HepG2 (cell line): ENCODE results near the gene RABIF. TPM values are rescaled to one million over a fixed set of nuclear protein-coding genes. Genes with fewer than 3 reads are reported as not detected.

ENCODE experiments used
- CBX2 ChIP-seq, 2 experiments: fragments of 200-600 bp in 1 of 2; sonication (generic); formaldehyde crosslinking in 1 of 2; IDR thresholded peaks; 2 replicates each; pipeline versions ENCODE4 v1.7.0 to v1.8.1; 2018 to 2022; ENCODE audit warnings: low read depth in 2 of 2, low read length in 1 of 2, mild to moderate bottlenecking in 1 of 2, missing genetic modification reagents in 1 of 2
- ELF4 ChIP-seq: sonication (generic); formaldehyde crosslinking; IDR thresholded peaks from 2 replicates; pipeline ENCODE4 v1.5.0; 2020; ENCODE audit warnings: missing genetic modification reagents, mild to moderate bottlenecking, moderate library complexity, borderline replicate concordance
- ONECUT2 ChIP-seq: sonication (generic); formaldehyde crosslinking; IDR thresholded peaks from 2 replicates; pipeline ENCODE4 v1.4.0; 2020; ENCODE audit warnings: missing genetic modification reagents
- SRF ChIP-seq: IDR thresholded peaks from 2 replicates; pipeline ENCODE4 v1.6.1; 2011; ENCODE audit warnings: mild to moderate bottlenecking, low read depth, low read length, moderate library complexity
- STAG1 ChIP-seq: sonication (generic); formaldehyde crosslinking; IDR thresholded peaks from 2 replicates; pipeline ENCODE4 v1.4.0; 2020; ENCODE audit warnings: missing genetic modification reagents
- ZKSCAN5 ChIP-seq: sonication (generic); formaldehyde crosslinking; IDR thresholded peaks from 2 replicates; pipeline ENCODE4 v1.5.1; 2020; ENCODE audit warnings: mild to moderate bottlenecking, missing genetic modification reagents
- ZNF180 ChIP-seq: sonication (generic); formaldehyde crosslinking; IDR thresholded peaks from 2 replicates; pipeline ENCODE4 v1.4.0; 2020; ENCODE audit warnings: low read depth, missing genetic modification reagents, borderline replicate concordance
- ZNF563 ChIP-seq: sonication (generic); formaldehyde crosslinking; IDR thresholded peaks from 2 replicates; pipeline ENCODE4 v1.8.0; 2022; ENCODE audit warnings: mild to moderate bottlenecking, moderate library complexity, missing genetic modification reagents
- ZNF572 ChIP-seq: sonication (generic); formaldehyde crosslinking; IDR thresholded peaks from 2 replicates; pipeline ENCODE4 v1.5.1; 2020; ENCODE audit warnings: mild to moderate bottlenecking, missing genetic modification reagents
- ZNF607 ChIP-seq: sonication (generic); formaldehyde crosslinking; IDR thresholded peaks from 2 replicates; pipeline ENCODE4 v1.5.1; 2020; ENCODE audit warnings: missing genetic modification reagents, mild to moderate bottlenecking, borderline replicate concordance
- ZNF788 ChIP-seq: sonication (generic); formaldehyde crosslinking; IDR thresholded peaks from 2 replicates; pipeline ENCODE4 v1.5.0; 2020; ENCODE audit warnings: mild to moderate bottlenecking, missing genetic modification reagents, borderline replicate concordance
- ZSCAN20 ChIP-seq: sonication (generic); formaldehyde crosslinking; IDR thresholded peaks from 2 replicates; pipeline ENCODE4 v1.4.0; 2020; ENCODE audit warnings: missing genetic modification reagents, mild to moderate bottlenecking, borderline replicate concordance
- ZSCAN30 ChIP-seq: sonication (generic); formaldehyde crosslinking; IDR thresholded peaks from 2 replicates; pipeline ENCODE4 v1.5.0; 2020; ENCODE audit warnings: mild to moderate bottlenecking, missing genetic modification reagents
- polyA plus RNA-seq, 8 experiments: library from polyadenylated mRNA; depleted of rRNA in 3 of 8; stranded (reverse) in 7 of 8; unstranded in 1 of 8; fragments of >200 nt; fragmentation: Illumina TruSeq in 4 of 8; extraction: Trizol in 4 of 8; gene quantifications; 2 replicates each; pipeline versions ENCODE4 v1.2.1 to v1.2.3, GENCODE V29; 2011 to 2016; ENCODE audit warnings: low read depth in 4 of 8, missing spikeins in 1 of 8, mixed read lengths in 1 of 8; ENCODE audit not compliant: insufficient read depth in 1 of 8
- total RNA-seq, 5 experiments: library from RNA; depleted of rRNA; stranded (reverse); fragments of >200 nt; fragmentation: Illumina TruSeq; extraction: Trizol; gene quantifications; 2 replicates each; pipeline ENCODE4 v1.2.3, GENCODE V29; 2016; ENCODE audit warnings: low read depth in 1 of 5
- TF ChIP-seq, protein P1 (sequence below): sonication (generic); formaldehyde crosslinking; IDR thresholded peaks from 2 replicates; pipeline ENCODE4 v1.8.1; 2023; ENCODE audit warnings: mild to moderate bottlenecking, inconsistent platforms, moderate library complexity, missing genetic modification reagents, borderline replicate concordance
- TF ChIP-seq, protein P2 (sequence below): IDR thresholded peaks from 2 replicates; pipeline ENCODE4 v1.6.1; 2016; ENCODE audit warnings: low read depth, missing genetic modification reagents, missing compliant biosample characterization
- TF ChIP-seq, protein P3 (sequence below): sonication (generic); formaldehyde crosslinking; IDR thresholded peaks from 2 replicates; pipeline ENCODE4 v1.4.0; 2020; ENCODE audit warnings: missing genetic modification reagents
- TF ChIP-seq, protein P4 (sequence below): sonication (generic); formaldehyde crosslinking; IDR thresholded peaks from 2 replicates; pipeline ENCODE4 v1.9.0; 2021; ENCODE audit warnings: missing genetic modification reagents, mild to moderate bottlenecking, borderline replicate concordance

RABIF gene
- total and polyA plus RNA-seq, 2 of the 13 experiments (the other 11 are each of a cell fraction or from before 2014, with no cell fraction given): 7.6 to 8.3 TPM

DNA sequence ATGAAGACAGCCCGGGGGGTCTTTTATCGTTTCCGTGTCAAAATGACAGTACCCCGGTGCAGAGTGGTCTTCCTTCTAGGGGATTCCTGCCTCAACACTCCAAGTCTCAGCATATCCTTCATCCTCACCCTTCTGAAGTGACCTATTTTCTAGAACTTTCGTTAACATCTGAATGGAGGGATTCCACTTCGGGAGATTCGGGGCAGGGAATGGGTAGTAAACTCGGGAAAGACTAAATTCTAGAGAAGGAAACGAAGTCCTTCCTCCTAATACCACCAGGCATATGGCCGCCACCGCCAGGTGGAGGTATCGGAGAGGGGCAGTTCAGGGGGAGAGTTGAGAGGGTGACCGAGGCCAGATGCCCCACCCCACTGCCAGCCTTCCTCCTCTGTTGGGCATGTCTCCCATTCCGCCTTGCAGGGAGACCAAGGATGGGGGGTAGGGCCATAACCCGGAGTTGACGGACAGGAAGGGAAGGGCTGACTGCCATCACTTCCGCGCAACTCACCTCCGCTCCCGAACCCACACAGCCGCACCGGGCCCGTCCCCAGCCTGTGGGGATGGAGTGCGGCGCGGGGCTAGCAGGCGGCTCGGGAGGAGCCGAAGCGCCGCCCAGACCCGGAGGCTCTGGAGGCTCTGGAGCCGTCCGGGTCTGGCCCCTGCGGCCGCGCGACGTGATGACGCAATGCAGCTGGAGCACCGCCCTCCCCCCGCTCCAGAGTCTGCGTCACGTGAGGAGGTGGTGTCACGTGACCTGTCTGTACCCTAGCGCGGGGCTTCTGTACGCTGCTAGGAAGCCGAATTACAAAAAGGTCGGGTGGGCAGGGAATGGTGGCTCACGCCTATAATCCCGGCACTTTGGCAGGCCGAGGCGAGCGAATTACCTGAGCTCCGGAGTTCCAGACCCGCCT lies 37.9 kb upstream of the RABIF start, which contains the start of gene KLHL12 (continued):
- TF ChIP-seq, protein P1, sequence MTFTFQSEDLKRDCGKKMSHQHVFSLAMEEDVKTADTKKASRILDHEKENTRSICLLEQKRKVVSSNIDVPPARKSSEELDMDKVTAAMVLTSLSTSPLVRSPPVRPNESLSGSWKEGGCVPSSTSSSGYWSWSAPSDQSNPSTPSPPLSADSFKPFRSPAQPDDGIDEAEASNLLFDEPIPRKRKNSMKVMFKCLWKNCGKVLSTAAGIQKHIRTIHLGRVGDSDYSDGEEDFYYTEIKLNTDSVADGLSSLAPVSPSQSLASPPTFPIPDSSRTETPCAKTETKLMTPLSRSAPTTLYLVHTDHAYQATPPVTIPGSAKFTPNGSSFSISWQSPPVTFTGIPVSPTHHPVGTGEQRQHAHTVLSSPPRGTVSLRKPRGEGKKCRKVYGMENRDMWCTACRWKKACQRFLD (CRISPR knock-in tag): no peak
- TF ChIP-seq ZNF788 (CRISPR knock-in tag) (peak; percentile 90), ZSCAN20 (CRISPR knock-in tag) (no peak), ZKSCAN5 (peak; percentile 98), STAG1 (peak; percentile 26; the same call in 1 of the 2 replicates), ZNF572 (CRISPR knock-in tag) (no peak), CBX2 (IDR thresholded peaks at IDR 0.05; ENCODE audit: low read depth, low read length) (no peak), CBX2 (CRISPR knock-in tag; IDR thresholded peaks at IDR 0.05; ENCODE audit: low read depth) (no peak), SRF (peak; percentile 31; the same call in 1 of the 2 replicates), ZNF180 (CRISPR knock-in tag) (no peak), ZSCAN30 (CRISPR knock-in tag) (no peak), ONECUT2 (CRISPR knock-in tag) (0 out of 2 replicates have a peak, but pooled peaks have one; percentile 22), ZNF607 (CRISPR knock-in tag) (0 out of 2 replicates have a peak, but pooled peaks have one; percentile 78), ELF4 (CRISPR knock-in tag) (peak; percentile 69; the same call in 1 of the 2 replicates), ZNF563 (CRISPR knock-in tag) (peak; percentile 72; the same call in 1 of the 2 replicates)
- TF ChIP-seq, protein P2, sequence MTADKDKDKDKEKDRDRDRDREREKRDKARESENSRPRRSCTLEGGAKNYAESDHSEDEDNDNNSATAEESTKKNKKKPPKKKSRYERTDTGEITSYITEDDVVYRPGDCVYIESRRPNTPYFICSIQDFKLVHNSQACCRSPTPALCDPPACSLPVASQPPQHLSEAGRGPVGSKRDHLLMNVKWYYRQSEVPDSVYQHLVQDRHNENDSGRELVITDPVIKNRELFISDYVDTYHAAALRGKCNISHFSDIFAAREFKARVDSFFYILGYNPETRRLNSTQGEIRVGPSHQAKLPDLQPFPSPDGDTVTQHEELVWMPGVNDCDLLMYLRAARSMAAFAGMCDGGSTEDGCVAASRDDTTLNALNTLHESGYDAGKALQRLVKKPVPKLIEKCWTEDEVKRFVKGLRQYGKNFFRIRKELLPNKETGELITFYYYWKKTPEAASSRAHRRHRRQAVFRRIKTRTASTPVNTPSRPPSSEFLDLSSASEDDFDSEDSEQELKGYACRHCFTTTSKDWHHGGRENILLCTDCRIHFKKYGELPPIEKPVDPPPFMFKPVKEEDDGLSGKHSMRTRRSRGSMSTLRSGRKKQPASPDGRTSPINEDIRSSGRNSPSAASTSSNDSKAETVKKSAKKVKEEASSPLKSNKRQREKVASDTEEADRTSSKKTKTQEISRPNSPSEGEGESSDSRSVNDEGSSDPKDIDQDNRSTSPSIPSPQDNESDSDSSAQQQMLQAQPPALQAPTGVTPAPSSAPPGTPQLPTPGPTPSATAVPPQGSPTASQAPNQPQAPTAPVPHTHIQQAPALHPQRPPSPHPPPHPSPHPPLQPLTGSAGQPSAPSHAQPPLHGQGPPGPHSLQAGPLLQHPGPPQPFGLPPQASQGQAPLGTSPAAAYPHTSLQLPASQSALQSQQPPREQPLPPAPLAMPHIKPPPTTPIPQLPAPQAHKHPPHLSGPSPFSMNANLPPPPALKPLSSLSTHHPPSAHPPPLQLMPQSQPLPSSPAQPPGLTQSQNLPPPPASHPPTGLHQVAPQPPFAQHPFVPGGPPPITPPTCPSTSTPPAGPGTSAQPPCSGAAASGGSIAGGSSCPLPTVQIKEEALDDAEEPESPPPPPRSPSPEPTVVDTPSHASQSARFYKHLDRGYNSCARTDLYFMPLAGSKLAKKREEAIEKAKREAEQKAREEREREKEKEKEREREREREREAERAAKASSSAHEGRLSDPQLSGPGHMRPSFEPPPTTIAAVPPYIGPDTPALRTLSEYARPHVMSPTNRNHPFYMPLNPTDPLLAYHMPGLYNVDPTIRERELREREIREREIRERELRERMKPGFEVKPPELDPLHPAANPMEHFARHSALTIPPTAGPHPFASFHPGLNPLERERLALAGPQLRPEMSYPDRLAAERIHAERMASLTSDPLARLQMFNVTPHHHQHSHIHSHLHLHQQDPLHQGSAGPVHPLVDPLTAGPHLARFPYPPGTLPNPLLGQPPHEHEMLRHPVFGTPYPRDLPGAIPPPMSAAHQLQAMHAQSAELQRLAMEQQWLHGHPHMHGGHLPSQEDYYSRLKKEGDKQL (CRISPR knock-in tag): no peak
- TF ChIP-seq, protein P3, sequence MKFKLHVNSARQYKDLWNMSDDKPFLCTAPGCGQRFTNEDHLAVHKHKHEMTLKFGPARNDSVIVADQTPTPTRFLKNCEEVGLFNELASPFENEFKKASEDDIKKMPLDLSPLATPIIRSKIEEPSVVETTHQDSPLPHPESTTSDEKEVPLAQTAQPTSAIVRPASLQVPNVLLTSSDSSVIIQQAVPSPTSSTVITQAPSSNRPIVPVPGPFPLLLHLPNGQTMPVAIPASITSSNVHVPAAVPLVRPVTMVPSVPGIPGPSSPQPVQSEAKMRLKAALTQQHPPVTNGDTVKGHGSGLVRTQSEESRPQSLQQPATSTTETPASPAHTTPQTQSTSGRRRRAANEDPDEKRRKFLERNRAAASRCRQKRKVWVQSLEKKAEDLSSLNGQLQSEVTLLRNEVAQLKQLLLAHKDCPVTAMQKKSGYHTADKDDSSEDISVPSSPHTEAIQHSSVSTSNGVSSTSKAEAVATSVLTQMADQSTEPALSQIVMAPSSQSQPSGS (CRISPR knock-in tag): peak; percentile 97
- TF ChIP-seq, protein P4, sequence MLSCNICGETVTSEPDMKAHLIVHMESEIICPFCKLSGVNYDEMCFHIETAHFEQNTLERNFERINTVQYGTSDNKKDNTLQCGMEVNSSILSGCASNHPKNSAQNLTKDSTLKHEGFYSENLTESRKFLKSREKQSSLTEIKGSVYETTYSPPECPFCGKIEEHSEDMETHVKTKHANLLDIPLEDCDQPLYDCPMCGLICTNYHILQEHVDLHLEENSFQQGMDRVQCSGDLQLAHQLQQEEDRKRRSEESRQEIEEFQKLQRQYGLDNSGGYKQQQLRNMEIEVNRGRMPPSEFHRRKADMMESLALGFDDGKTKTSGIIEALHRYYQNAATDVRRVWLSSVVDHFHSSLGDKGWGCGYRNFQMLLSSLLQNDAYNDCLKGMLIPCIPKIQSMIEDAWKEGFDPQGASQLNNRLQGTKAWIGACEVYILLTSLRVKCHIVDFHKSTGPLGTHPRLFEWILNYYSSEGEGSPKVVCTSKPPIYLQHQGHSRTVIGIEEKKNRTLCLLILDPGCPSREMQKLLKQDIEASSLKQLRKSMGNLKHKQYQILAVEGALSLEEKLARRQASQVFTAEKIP: no peak
